Small intestine (tissue), 7 donors: Measurements from ENCODE around the gene ZDHHC14. TPM values are rescaled to one million over a fixed set of nuclear protein-coding genes. Genes with fewer than 3 reads are reported as not detected.
A peak's percentile ranks its signal among the peaks of the same experiment; 100 is the strongest.

ENCODE experiments used
- DNase-seq, 2 donors: peaks; one replicate each; pipeline versions ENCODE4 v3.0.0 to v3.0.0-alpha.2; 2013
- FAIRE-seq: peaks from 2 replicates; lab custom pipeline; 2012; peaks lifted over from hg19 to GRCh38; lab: Jason Lieb, UNC
- H3K27ac ChIP-seq, 3 donors: one replicate each; pipeline ENCODE4 v1.5.1; 2013; ENCODE audit warnings: low read length in 2 of 3, mild to moderate bottlenecking in 2 of 3, control low read depth in 1 of 3, inconsistent platforms in 1 of 3, low read depth in 1 of 3, moderate library complexity in 1 of 3
- H3K27me3 ChIP-seq, 3 donors: one replicate each; pipeline ENCODE4 v1.6.1; 2013; ENCODE audit warnings: low read length in 3 of 3, inconsistent platforms in 1 of 3; ENCODE audit not compliant: control insufficient read depth in 3 of 3, insufficient read depth in 3 of 3
- H3K36me3 ChIP-seq, 3 donors: one replicate each; pipeline ENCODE4 v1.6.1; 2013; ENCODE audit warnings: low read length in 3 of 3, inconsistent platforms in 1 of 3, low read depth in 1 of 3, mild to moderate bottlenecking in 1 of 3, moderate library complexity in 1 of 3; ENCODE audit not compliant: control insufficient read depth in 3 of 3, insufficient read depth in 2 of 3
- H3K4me1 ChIP-seq, 3 donors: one replicate each; pipeline ENCODE4 v1.6.1; 2013; ENCODE audit warnings: low read length in 2 of 3, inconsistent platforms in 1 of 3, low read depth in 1 of 3, mild to moderate bottlenecking in 1 of 3, moderate library complexity in 1 of 3; ENCODE audit not compliant: control insufficient read depth in 3 of 3, insufficient read depth in 2 of 3
- H3K4me3 ChIP-seq, 3 donors: one replicate each; pipeline ENCODE4 v1.5.1; 2013; ENCODE audit warnings: low read length in 3 of 3, control low read depth in 1 of 3, inconsistent platforms in 1 of 3, low read depth in 1 of 3, mild to moderate bottlenecking in 1 of 3, moderate library complexity in 1 of 3
- H3K9me3 ChIP-seq, 2 donors: one replicate each; pipeline ENCODE4 v1.6.1; 2013; ENCODE audit warnings: low read depth in 1 of 2, low read length in 1 of 2; ENCODE audit not compliant: control insufficient read depth in 2 of 2, insufficient read depth in 1 of 2
- WGBS, 3 donors: extraction: QIAGEN DNeasy Blood & Tissue Kit; methylation state at CpG; one replicate each; pipeline ENCODE4 v1.1.7; 2013; 5-methylcytosine and 5-hydroxymethylcytosine counted together
- polyA plus RNA-seq, 4 donors: library from polyadenylated mRNA; stranded (reverse) in 3 of 4; unstranded in 1 of 4; fragments of 200-250 nt in 3 of 4; fragments of 120-200 nt in 1 of 4; gene quantifications; one replicate each; pipeline versions ENCODE4 v1.2.1 to v1.2.3, GENCODE V29; 2013
- donor health status: healthy with polysubstance abuse.
- donor health status: control.
- donor health status: control.
- donor health status: Bipolar disorder and iron deficiency.
- donor health status: healthy.

ZDHHC14 gene
- polyA plus RNA-seq, 4 donors, result 3.4 to 27.7 (median 10.3) TPM

- DNase-seq (no peak), FAIRE-seq (no peak)
- Histone ChIP-seq H3K9me3 (no peaks in the 10 kb centered on the region), H3K27ac (no peak overlapping the region), H3K36me3 (peaks cover 0 to 8% (median 0%) of the 10 kb centered on the region in 3 donors), H3K27me3 (no peaks in the 10 kb centered on the region), H3K4me1 (no peaks in the 10 kb centered on the region), H3K4me3 (no peak overlapping the region)
- WGBS, 3 donors, result 96 to 98% (median 97%) methylated on average over 24 of the region's 24 CpGs
Observed at GRCh38 chr6:157471077-157471686, 90.2 kb downstream of the ZDHHC14 start.

- no peak for FAIRE-seq
Observed at GRCh38 chr6:157471895-157472686, 91.1 kb downstream of the ZDHHC14 start.

GRCh38 chr6:157476797-157477196 is 95.8 kb downstream of the ZDHHC14 start:
- H3K36me3 ChIP-seq, result peaks cover 0 to 9% (median 2%) of the 10 kb centered on the region in 3 donors
- 96 to 99% (median 98%) methylated on average over 3 of the region's 3 CpGs for WGBS, 3 donors
- FAIRE-seq (no peak), DNase-seq (no peak)
- H3K9me3 ChIP-seq, result no peaks in the 10 kb centered on the region
- H3K4me3 ChIP-seq, result no peak overlapping the region
- no peak overlapping the region for H3K27ac ChIP-seq
- H3K27me3 ChIP-seq, result no peaks in the 10 kb centered on the region
- no peaks in the 10 kb centered on the region for H3K4me1 ChIP-seq

More at GRCh38 chr6:157471895-157472686, 91.1 kb downstream of the ZDHHC14 start:
- no peak for DNase-seq
- H3K4me1 ChIP-seq, result no peaks in the 10 kb centered on the region
- 90% methylated on average over 17 of the region's 17 CpGs for WGBS, 3 donors
- H3K36me3 ChIP-seq, result peaks cover 0 to 8% (median 0%) of the 10 kb centered on the region in 3 donors
- no peak overlapping the region for H3K4me3 ChIP-seq
- no peaks in the 10 kb centered on the region for H3K9me3 ChIP-seq
- no peak overlapping the region for H3K27ac ChIP-seq
- H3K27me3 ChIP-seq, result no peaks in the 10 kb centered on the region

GRCh38 chr6:157478926-157479325 is 97.9 kb downstream of the ZDHHC14 start:
- Histone ChIP-seq H3K9me3 (no peaks in the 10 kb centered on the region), H3K36me3 (peaks cover 0 to 5% (median 2%) of the 10 kb centered on the region in 3 donors), H3K27ac (no peak overlapping the region), H3K4me1 (no peaks in the 10 kb centered on the region), H3K4me3 (no peak overlapping the region), H3K27me3 (no peaks in the 10 kb centered on the region)
- WGBS, 3 donors, result 95 to 98% (median 98%) methylated on average over 2 of the region's 2 CpGs
- no peak for FAIRE-seq
- no peak for DNase-seq

- Histone ChIP-seq H3K27me3 (no peaks in the 10 kb centered on the region), H3K9me3 (no peaks in the 10 kb centered on the region), H3K4me1 (no peaks in the 10 kb centered on the region), H3K4me3 (no peak overlapping the region), H3K36me3 (peaks cover 0 to 5% (median 2%) of the 10 kb centered on the region in 3 donors), H3K27ac (no peak overlapping the region)
- DNase-seq, result no peak
- 78 to 83% (median 83%) methylated on average over 7 of the region's 7 CpGs for WGBS, 3 donors
- FAIRE-seq, result no peak
Observed at GRCh38 chr6:157479464-157480303, 98.7 kb downstream of the ZDHHC14 start.

- peaks cover 0 to 8% (median 2%) of the 10 kb centered on the region in 3 donors for H3K36me3 ChIP-seq
- H3K4me3 ChIP-seq, result no peak overlapping the region
- FAIRE-seq (no peak), DNase-seq (no peak)
- 82 to 87% (median 83%) methylated on average over 9 of the region's 9 CpGs for WGBS, 3 donors
- H3K27ac ChIP-seq, result no peak overlapping the region
- H3K27me3 ChIP-seq, result no peaks in the 10 kb centered on the region
- H3K4me1 ChIP-seq, result no peaks in the 10 kb centered on the region
- H3K9me3 ChIP-seq, result no peaks in the 10 kb centered on the region
Observed at GRCh38 chr6:157481189-157481864, 100.3 kb downstream of the ZDHHC14 start.

GRCh38 chr6:157481865-157482249 is 100.9 kb downstream of the ZDHHC14 start:
- Histone ChIP-seq H3K27me3 (no peaks in the 10 kb centered on the region), H3K9me3 (no peaks in the 10 kb centered on the region), H3K36me3 (peaks cover 0 to 8% (median 2%) of the 10 kb centered on the region in 3 donors), H3K4me1 (no peaks in the 10 kb centered on the region), H3K4me3 (no peak overlapping the region), H3K27ac (no peak overlapping the region)
- WGBS, 3 donors, result 68 to 73% (median 73%) methylated on average over 4 of the region's 4 CpGs
- no peak for FAIRE-seq
- peak in 1 of 2 donors; percentile 43 for DNase-seq

- Histone ChIP-seq H3K9me3 (no peaks in the 10 kb centered on the region), H3K27me3 (no peaks in the 10 kb centered on the region), H3K4me1 (peaks cover 0 to 6% (median 0%) of the 10 kb centered on the region in 3 donors), H3K4me3 (no peak overlapping the region), H3K36me3 (peaks cover 0 to 10% (median 2%) of the 10 kb centered on the region in 3 donors), H3K27ac (no peak overlapping the region)
- WGBS, 3 donors, result 97 to 99% (median 98%) methylated on average over 3 of the region's 3 CpGs
- FAIRE-seq (no peak), DNase-seq (no peak)
Observed at GRCh38 chr6:157483770-157484169, 102.8 kb downstream of the ZDHHC14 start.
